ENCODE data around the gene EYA3.

EYA3 gene

GRCh38 chr1:27935721-27936120, 152.7 kb downstream of the EYA3 start:
- DNase-seq = no peak

- no peak for DNase-seq
Observed at GRCh38 chr1:27934818-27935549, 153.4 kb downstream of the EYA3 start, which contains the start of gene SMPDL3B. Gene SMPDL3B, plus strand, starts transcription at chr1:27935000. Its CDS starts 184 bp downstream, at chr1:27935184.

DNA sequence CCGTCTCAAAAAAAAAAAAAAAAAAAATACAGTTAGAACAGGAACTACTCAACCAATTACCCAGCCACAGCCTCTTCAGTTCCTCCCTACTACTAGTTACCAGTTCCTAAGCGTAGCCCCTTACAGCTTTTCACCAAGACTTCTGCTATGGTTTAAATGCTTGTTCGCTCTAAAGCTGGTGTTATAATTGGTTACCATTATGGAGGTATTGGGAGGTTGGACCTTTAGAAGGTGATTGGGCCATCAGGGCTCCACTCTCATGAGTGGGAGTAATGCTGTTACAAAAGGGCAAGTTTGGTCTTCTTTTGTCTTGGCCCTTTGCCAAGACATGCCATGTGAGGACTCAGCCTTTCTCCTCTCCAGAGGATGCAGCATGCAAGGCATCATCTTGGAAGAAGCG, 156.7 kb downstream of the EYA3 start:
- DNase-seq = no peak

GRCh38 chr1:27931184-27931583, 157.2 kb downstream of the EYA3 start:
- no peak for DNase-seq

DNA sequence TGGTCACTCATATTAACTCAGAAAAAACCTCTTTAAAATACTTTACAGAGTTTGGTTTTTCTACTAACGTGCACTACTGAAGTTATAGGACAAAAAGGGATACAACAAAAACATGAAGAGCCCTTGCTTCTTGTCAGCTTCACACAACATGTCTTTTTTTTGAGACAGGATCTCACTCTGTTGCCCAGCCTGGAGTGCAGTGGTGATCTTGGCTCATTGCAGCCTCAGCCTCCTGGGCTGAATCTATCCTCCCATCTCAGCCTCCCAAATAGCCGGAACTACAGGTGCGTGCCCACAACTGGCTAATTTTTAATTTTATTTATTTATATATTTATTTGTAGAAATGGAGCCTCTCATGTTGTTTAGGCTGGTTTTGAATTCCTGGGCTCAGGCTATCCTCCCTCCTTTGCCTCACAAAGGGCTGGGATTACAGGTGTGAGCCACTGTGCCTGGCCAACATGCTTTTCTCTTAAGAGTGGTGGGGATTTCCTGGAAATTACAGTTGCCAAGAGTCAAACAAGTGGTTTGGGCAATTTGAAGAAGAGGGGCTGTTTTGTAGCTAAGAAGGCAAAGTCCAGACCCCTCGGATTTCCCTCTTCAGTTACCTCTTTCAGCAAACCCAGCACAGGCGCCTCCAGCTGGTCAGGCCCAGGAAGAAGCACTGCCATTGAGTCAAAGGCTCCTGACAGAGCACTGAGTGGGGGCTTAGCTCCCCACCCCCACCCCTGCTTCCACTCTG, 160.0 kb downstream of the EYA3 start:
- no peak for DNase-seq

DNA sequence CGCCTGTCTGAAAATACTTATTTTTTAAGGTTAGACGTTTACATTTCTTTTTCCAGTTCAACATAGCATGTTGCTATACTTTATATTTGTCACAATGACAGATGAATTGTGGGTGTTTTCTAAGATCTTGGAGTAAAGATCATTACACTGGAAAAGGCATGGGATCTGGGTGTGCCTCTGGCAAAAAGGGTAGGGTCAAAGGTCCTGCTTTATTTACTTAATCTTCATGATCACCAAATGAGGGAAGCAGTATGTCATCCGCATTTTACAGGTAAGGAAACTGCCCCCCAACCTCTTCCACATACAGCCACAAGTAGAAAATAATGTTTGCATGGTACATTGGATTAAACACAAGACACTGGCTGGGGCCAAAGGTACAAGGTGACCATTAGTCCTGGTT, 166.1 kb downstream of the EYA3 start:
- no peak for DNase-seq
